IMR-90 (cell line): Measurements from ENCODE around the gene FOSL1. TPM values are rescaled to one million over a fixed set of nuclear protein-coding genes. Genes with fewer than 3 reads are reported as not detected.

Experiments
- ATAC-seq: fragments of 200-7000 bp; cut with Tn5 transposase; 2 replicates; pipeline ENCODE4 v1.9.1; 2020; ENCODE audit warnings: low read depth, mild to moderate bottlenecking, moderate library complexity
- BruUV-seq: library from RNA; stranded (reverse); fragments of 400-500 nt; replicated peaks from 2 replicates; lab custom pipeline; 2021; lab: Mats Ljungman, UMichigan
- CTCF ChIA-PET: fragments of 300-600 bp; formaldehyde crosslinking; extraction: SDS; loops from one replicate; lab custom pipeline; 2021; ENCODE audit warnings: antibody characterized with exemption; lab: Yijun Ruan, JAX
- POLR2A ChIA-PET: fragments of 300-600 bp; sonication (Branson Sonifier 250); formaldehyde crosslinking; loops from one replicate; lab custom pipeline; 2022; ENCODE audit warnings: antibody characterized with exemption; ENCODE audit not compliant: unreplicated experiment; lab: Charles Lee
- DNase-seq: peaks from one replicate; pipeline ENCODE4 v3.0.0; 2013
- H2AFZ ChIP-seq: replicated peaks from 2 replicates; pipeline ENCODE3; 2013; ENCODE audit warnings: low read length, mild to moderate bottlenecking; ENCODE audit not compliant: poor library complexity
- H2AK5ac ChIP-seq: 2 replicates; pipeline ENCODE4 v1.6.1; 2013; ENCODE audit warnings: low read depth, low read length, inconsistent platforms
- H2AK9ac ChIP-seq: replicated peaks from 2 replicates; pipeline ENCODE3; 2013; ENCODE audit warnings: mild to moderate bottlenecking, low read depth, low read length, moderate library complexity; ENCODE audit not compliant: poor library complexity
- H2BK120ac ChIP-seq: 2 replicates; pipeline ENCODE4 v1.6.1; 2013; ENCODE audit warnings: low read depth, low read length, inconsistent platforms
- H2BK15ac ChIP-seq: 3 replicates; pipeline ENCODE4 v1.6.1; 2013; ENCODE audit warnings: low read depth, low read length, inconsistent platforms
- H2BK20ac ChIP-seq: 2 replicates; pipeline ENCODE4 v1.6.1; 2013; ENCODE audit warnings: low read depth, mild to moderate bottlenecking, inconsistent platforms, low read length, moderate library complexity
- H2BK5ac ChIP-seq: 2 replicates; pipeline ENCODE4 v1.6.1; 2013; ENCODE audit warnings: mild to moderate bottlenecking, low read depth, low read length, inconsistent platforms; ENCODE audit not compliant: poor library complexity, severe bottlenecking
- H3K14ac ChIP-seq: replicated peaks from 2 replicates; pipeline ENCODE4 v1.6.1; 2013; ENCODE audit warnings: low read depth, low read length, inconsistent platforms
- H3K18ac ChIP-seq: 2 replicates; pipeline ENCODE4 v1.6.1; 2013; ENCODE audit warnings: low read depth, low read length, control low read depth
- H3K23ac ChIP-seq: 2 replicates; pipeline ENCODE4 v1.6.1; 2013; ENCODE audit warnings: low read depth, low read length, inconsistent platforms
- H3K27ac ChIP-seq: 2 replicates; pipeline ENCODE4 v1.5.1; 2013; ENCODE audit warnings: mild to moderate bottlenecking, control low read depth, low read length; ENCODE audit not compliant: insufficient read depth
- H3K27me3 ChIP-seq: 2 replicates; pipeline ENCODE4 v1.6.1; 2013; ENCODE audit warnings: low read length; ENCODE audit not compliant: control insufficient read depth, insufficient read depth
- H3K36me3 ChIP-seq: 2 replicates; pipeline ENCODE4 v1.6.1; 2013; ENCODE audit warnings: low read length, mixed read lengths; ENCODE audit not compliant: control insufficient read depth, insufficient read depth
- H3K4ac ChIP-seq: 2 replicates; pipeline ENCODE4 v1.6.1; 2013; ENCODE audit warnings: low read depth, low read length, inconsistent platforms
- H3K4me1 ChIP-seq: 2 replicates; pipeline ENCODE4 v1.6.1; 2013; ENCODE audit warnings: low read length, mixed read lengths; ENCODE audit not compliant: control insufficient read depth, insufficient read depth
- H3K4me2 ChIP-seq: 2 replicates; pipeline ENCODE4 v1.6.1; 2013; ENCODE audit warnings: low read depth, mild to moderate bottlenecking, control low read depth, low read length, moderate library complexity
- H3K4me3 ChIP-seq: 2 replicates; pipeline ENCODE4 v1.5.1; 2013; ENCODE audit warnings: low read depth, mild to moderate bottlenecking, control low read depth, low read length, moderate library complexity; ENCODE audit not compliant: insufficient read depth
- H3K56ac ChIP-seq: 2 replicates; pipeline ENCODE4 v1.6.1; 2013; ENCODE audit warnings: low read length, inconsistent platforms; ENCODE audit not compliant: insufficient read depth; ENCODE audit errors: extremely low read depth
- H3K79me1 ChIP-seq, 2 experiments: 2 replicates each; pipeline ENCODE4 v1.6.1; 2013; ENCODE audit warnings: low read length in 2 of 2, inconsistent platforms in 1 of 2, low read depth in 1 of 2
- H3K9ac ChIP-seq: 2 replicates; pipeline ENCODE4 v1.6.1; 2013; ENCODE audit warnings: low read depth, low read length, control low read depth
- H3K9me1 ChIP-seq: 2 replicates; pipeline ENCODE4 v1.6.1; 2013; ENCODE audit warnings: low read length, inconsistent platforms; ENCODE audit not compliant: insufficient read depth
- H3K9me3 ChIP-seq: 2 replicates; pipeline ENCODE4 v1.6.1; 2013; ENCODE audit warnings: low read length; ENCODE audit not compliant: control insufficient read depth, insufficient read depth
- H4K20me1 ChIP-seq: 2 replicates; pipeline ENCODE4 v1.6.1; 2013; ENCODE audit warnings: low read length, inconsistent platforms; ENCODE audit not compliant: insufficient read depth
- H4K5ac ChIP-seq: 2 replicates; pipeline ENCODE4 v1.6.1; 2013; ENCODE audit warnings: mild to moderate bottlenecking, low read depth, low read length, control low read depth
- H4K8ac ChIP-seq, 2 experiments: 2 replicates each; pipeline ENCODE4 v1.6.1; 2013; ENCODE audit warnings: low read depth in 2 of 2, low read length in 2 of 2, control low read depth in 1 of 2, inconsistent platforms in 1 of 2
- H4K91ac ChIP-seq: 2 replicates; pipeline ENCODE4 v1.6.1; 2013; ENCODE audit warnings: low read depth, low read length, inconsistent platforms; ENCODE audit not compliant: insufficient read depth
- CEBPB ChIP-seq: IDR thresholded peaks from 2 replicates; pipeline ENCODE4 v1.6.1; 2012; ENCODE audit warnings: low read depth, low read length, improper control_type of control experiment
- CHD1 ChIP-seq: IDR thresholded peaks from 2 replicates; pipeline ENCODE4 v1.6.1; 2012; ENCODE audit warnings: low read depth, low read length, improper control_type of control experiment
- CTCF ChIP-seq: conservative IDR thresholded peaks from 2 replicates; pipeline ENCODE4 v1.5.1; 2012; ENCODE audit warnings: mild to moderate bottlenecking, low read depth, low read length, improper control_type of control experiment
- RAD21 ChIP-seq: IDR thresholded peaks from 2 replicates; pipeline ENCODE4 v1.6.1; 2012; ENCODE audit warnings: low read length, improper control_type of control experiment
- RFX5 ChIP-seq: IDR thresholded peaks from 2 replicates; pipeline ENCODE4 v1.8.0; 2012; ENCODE audit warnings: low read depth, mild to moderate bottlenecking, low read length, moderate library complexity
- WGBS, 2 experiments: methylation state at CpG; one replicate each; pipeline versions ENCODE4 v1.1.5 to v1.1.7; 2013; ENCODE audit warnings: missing lambda C conversion rate in 2 of 2; ENCODE audit not compliant: insufficient read length in 1 of 2; ENCODE audit errors: extremely low coverage in 2 of 2; 5-methylcytosine and 5-hydroxymethylcytosine counted together
- dilution Hi-C: fragments of 300-500 bp; cut with HindIII; formaldehyde crosslinking; loops from one replicate; pipeline ENCODE4 v1.14.3; 2018; ENCODE audit warnings: low sequenced_read_pairs; ENCODE audit not compliant: unreplicated experiment
- in situ Hi-C: fragments of 300-500 bp; cut with MboI; formaldehyde crosslinking; loops from 3 replicates; pipeline ENCODE4 v1.14.3; 2019; ENCODE audit warnings: low sequenced_read_pairs, inconsistent platforms, mixed read lengths
- intact Hi-C: fragments of 100-400 bp; cut with micrococcal nuclease; formaldehyde crosslinking; loops from 2 replicates; pipeline ENCODE4 v1.10.0; 2022
- polyA plus RNA-seq, 3 experiments: library from polyadenylated mRNA; depleted of rRNA; stranded (reverse); fragments of >200 nt; gene quantifications; 2 replicates each; pipeline ENCODE4 v1.2.3, GENCODE V29; 2012; ENCODE audit warnings: low replicate concordance in 1 of 3
- total RNA-seq: library from RNA; depleted of rRNA; stranded (reverse); fragments of >200 nt; gene quantifications from 2 replicates; pipeline ENCODE4 v1.2.3, GENCODE V29; 2012

The FOSL1 gene
- total and polyA plus RNA-seq, 2 of the 4 experiments (the other 2 are of a cell fraction) = 17.2 to 107 TPM

DNA sequence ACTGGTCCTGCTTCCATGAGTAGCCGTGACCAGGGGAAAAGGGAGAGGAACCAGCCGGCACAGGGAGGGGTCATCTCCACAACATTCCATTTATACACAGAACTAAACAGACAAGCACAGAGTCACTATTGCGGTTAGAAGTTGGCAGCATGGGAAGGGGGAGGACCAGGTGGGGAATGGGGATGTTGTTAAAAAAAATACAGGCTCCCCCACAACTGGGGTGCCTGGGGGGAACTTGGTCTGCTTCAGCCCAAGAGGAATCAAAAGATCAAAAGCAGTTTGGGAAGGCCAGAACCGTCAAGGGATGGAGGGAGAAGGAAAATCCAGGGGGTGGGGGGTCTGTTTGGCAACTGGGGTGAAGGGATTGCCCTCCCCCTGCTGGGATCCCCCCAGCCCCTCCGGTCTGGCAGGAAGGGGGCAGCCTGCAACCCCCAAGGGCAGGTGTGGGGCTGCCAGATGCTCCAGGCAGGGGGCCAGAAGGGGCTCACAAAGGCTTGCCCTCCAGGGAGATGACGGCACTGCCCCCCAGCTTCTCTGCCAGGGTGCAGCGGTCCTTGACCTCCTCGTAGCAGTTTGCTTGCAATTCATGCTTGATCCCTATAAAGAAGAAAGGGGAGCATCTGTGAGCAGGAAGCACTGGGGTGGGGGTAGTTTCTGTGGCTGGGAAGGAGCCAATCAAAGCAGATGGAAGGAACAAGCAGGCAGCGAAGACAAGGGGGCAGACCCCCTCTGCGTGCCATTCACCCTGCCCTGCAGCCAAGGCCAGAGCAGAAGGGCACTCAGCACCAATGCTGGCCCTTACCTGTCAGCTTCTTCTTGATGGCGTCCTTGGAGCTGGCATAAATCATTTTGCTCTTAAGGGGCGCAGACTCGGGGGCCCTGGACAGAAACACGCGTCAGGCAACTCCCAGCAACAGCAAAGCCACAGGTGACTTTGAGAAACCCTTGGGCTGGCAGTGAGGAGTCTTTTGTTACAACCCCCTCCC lies 45.0 kb downstream of the FOSL1 start:
- no peak overlapping the region for H4K5ac ChIP-seq
- peaks cover 33% of the 10 kb centered on the region for H3K9me1 ChIP-seq
- intact Hi-C loops (no loop called here), dilution Hi-C loops (no loop called here), in situ Hi-C loops (no loop called here)
- no peak overlapping the region for H3K4me3 ChIP-seq
- H3K9me3 ChIP-seq = no peaks in the 10 kb centered on the region
- no peak overlapping the region for H3K23ac ChIP-seq
- no peak overlapping the region for H3K27ac ChIP-seq
- peaks cover 77% of the 10 kb centered on the region for H4K20me1 ChIP-seq
- BruUV-seq = TSS peak; percentile 97
- H3K18ac ChIP-seq = no peak overlapping the region
- H3K4me2 ChIP-seq = no peak overlapping the region
- H2AK9ac ChIP-seq = no peak overlapping the region
- no peak overlapping the region for H3K4ac ChIP-seq
- H3K4me1 ChIP-seq = peaks cover 9% of the 10 kb centered on the region
- H4K91ac ChIP-seq = no peak overlapping the region
- no peak overlapping the region for H2BK5ac ChIP-seq
- no peak overlapping the region for H2AFZ ChIP-seq
- no peak overlapping the region for H2BK15ac ChIP-seq
- POLR2A ChIA-PET = no interaction called here
- ATAC-seq = no peak
- H3K27me3 ChIP-seq = no peaks in the 10 kb centered on the region
- no peak overlapping the region for H3K56ac ChIP-seq
- no peak overlapping the region for H4K8ac ChIP-seq
- H2BK20ac ChIP-seq = no peak overlapping the region
- H3K14ac ChIP-seq = no peak overlapping the region
- H2AK5ac ChIP-seq = no peak overlapping the region
- no peak overlapping the region for H2BK120ac ChIP-seq
- H3K36me3 ChIP-seq = peaks cover 59% of the 10 kb centered on the region
- 97% methylated on average over 5 of the region's 15 CpGs; no CpG with 5 or more reads in 1 of the 2 experiments for WGBS, 2 experiments
- CTCF ChIA-PET = no interaction called here
- no peak for TF ChIP-seq CHD1
- TF ChIP-seq RAD21 = no peak
- no peak for TF ChIP-seq CTCF
- no peak for TF ChIP-seq RFX5
- no peak for TF ChIP-seq CEBPB
- DNase-seq = no peak
- no peak overlapping the region for H3K9ac ChIP-seq
- H3K79me1 ChIP-seq = peaks cover 20 to 65% of the 10 kb centered on the region in 2 experiments
